Keratinocyte (primary cell): ENCODE measurements around the gene ZNF212.

Experiments used
- CTCF ChIP-seq, 3 experiments: IDR thresholded peaks in 1 of 3; conservative IDR thresholded peaks in 1 of 3; optimal IDR thresholded peaks in 1 of 3; 2 replicates in 2 of 3; 3 replicates in 1 of 3; pipeline versions ENCODE3 to v1.5.1; 2011; ENCODE audit warnings: low read length in 3 of 3, mild to moderate bottlenecking in 3 of 3, moderate library complexity in 2 of 3, control low read depth in 1 of 3, inconsistent platforms in 1 of 3; ENCODE audit not compliant: insufficient read depth in 2 of 3; ENCODE audit errors: extremely low read depth in 1 of 3
- EZH2 ChIP-seq: IDR thresholded peaks from one replicate; pipeline ENCODE4 v1.6.1; 2012; ENCODE audit warnings: inconsistent platforms, mild to moderate bottlenecking, low read length, moderate library complexity

GRCh38 chr7:149280151-149280550, 40.7 kb downstream of the ZNF212 start:
- TF ChIP-seq CTCF (optimal IDR thresholded peaks at IDR 0.05 in 1 of 3, IDR thresholded peaks at IDR 0.05 in 1 of 3, conservative IDR thresholded peaks at IDR 0.05 in 1 of 3; ENCODE audit: extremely low read depth in 1 of 3, insufficient read depth in 2 of 3, low read length in 3 of 3) (no peak), EZH2 (no peak)
